ENCODE data around the gene NR3C2. TPM values are rescaled to one million over a fixed set of nuclear protein-coding genes. Genes with fewer than 3 reads are reported as not detected.

The NR3C2 gene
- total RNA-seq, 4 donors from 2014 or later: 13.1 to 24.1 (median 14.6) TPM

DNA sequence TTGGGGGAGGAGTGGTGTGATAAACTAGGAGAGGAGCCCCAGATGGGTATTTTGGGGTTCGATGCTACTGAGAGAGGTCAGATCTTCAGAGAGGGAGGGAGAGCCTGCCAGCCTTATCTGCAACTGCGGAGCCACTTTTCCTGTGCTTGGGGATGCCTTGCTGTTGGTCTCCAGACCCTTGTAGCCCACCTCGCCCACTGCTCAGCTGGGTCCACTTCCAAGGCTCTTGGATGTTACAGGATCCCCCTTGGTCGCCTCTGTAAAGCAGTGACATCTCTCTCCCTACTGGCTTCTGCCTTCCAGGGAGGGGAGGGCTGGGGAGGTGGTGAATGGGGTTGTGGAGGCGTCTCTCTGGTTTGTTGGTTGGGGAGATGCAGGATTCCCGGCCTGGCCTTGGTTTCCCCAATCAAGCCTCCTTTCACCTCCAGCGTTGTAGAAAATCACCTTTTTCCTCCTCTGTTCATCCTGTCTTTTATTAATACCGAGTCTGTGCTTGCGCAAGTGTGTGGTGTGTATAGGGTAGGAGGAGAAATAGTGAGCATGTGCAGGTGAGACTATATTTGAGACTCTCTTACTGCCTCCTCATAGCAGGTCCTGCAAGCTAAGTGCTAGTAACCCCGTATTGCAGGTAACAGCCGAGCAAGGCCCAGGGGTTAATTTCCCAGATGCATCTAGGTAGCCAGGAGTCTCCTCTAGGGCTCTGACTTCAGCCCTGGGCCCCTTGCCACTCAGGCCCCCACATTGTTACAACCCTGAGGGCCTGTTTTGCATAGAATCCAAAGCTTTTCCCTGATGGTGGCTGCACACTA lies 372.9 kb downstream of the NR3C2 start:
- H3K36me3 ChIP-seq: peaks cover 0 to 72% (median 0%) of the 10 kb centered on the region in 3 donors
- 89 to 90% methylated on average over 11 of the region's 11 CpGs for WGBS, 2 donors

GRCh38 chr4:148068065-148068911 lies 373.9 kb downstream of the NR3C2 start:
- WGBS, 2 donors: 74 to 85% methylated on average over 13 of the region's 13 CpGs
- no peak for TF ChIP-seq EP300 (IDR thresholded peaks at IDR 0.05)
- TF ChIP-seq, protein P1, sequence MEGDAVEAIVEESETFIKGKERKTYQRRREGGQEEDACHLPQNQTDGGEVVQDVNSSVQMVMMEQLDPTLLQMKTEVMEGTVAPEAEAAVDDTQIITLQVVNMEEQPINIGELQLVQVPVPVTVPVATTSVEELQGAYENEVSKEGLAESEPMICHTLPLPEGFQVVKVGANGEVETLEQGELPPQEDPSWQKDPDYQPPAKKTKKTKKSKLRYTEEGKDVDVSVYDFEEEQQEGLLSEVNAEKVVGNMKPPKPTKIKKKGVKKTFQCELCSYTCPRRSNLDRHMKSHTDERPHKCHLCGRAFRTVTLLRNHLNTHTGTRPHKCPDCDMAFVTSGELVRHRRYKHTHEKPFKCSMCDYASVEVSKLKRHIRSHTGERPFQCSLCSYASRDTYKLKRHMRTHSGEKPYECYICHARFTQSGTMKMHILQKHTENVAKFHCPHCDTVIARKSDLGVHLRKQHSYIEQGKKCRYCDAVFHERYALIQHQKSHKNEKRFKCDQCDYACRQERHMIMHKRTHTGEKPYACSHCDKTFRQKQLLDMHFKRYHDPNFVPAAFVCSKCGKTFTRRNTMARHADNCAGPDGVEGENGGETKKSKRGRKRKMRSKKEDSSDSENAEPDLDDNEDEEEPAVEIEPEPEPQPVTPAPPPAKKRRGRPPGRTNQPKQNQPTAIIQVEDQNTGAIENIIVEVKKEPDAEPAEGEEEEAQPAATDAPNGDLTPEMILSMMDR (IDR thresholded peaks at IDR 0.05): no peak
- no peak for TF ChIP-seq POLR2A (IDR thresholded peaks at IDR 0.05)
- no peak overlapping the region for H3K4me3 ChIP-seq
- H3K9me3 ChIP-seq: no peaks in the 10 kb centered on the region
- peaks cover 0 to 51% (median 5%) of the 10 kb centered on the region in 4 donors for H3K4me1 ChIP-seq
- H3K36me3 ChIP-seq: peaks cover 0 to 72% (median 0%) of the 10 kb centered on the region in 3 donors
- no peak overlapping the region for H3K27ac ChIP-seq
- H3K27me3 ChIP-seq: no peaks in the 10 kb centered on the region
- no peak for DNase-seq (ENCODE audit: low spot score in 2 of 2)

More for the DNA sequence above, 372.9 kb downstream of the NR3C2 start:
- Histone ChIP-seq H3K4me3 (no peak overlapping the region), H3K4me1 (peaks cover 0 to 48% (median 5%) of the 10 kb centered on the region in 4 donors), H3K27ac (no peak overlapping the region), H3K27me3 (no peaks in the 10 kb centered on the region), H3K9me3 (peaks cover 0 to 7% (median 1%) of the 10 kb centered on the region in 4 donors)
- no peak for DNase-seq (ENCODE audit: low spot score in 2 of 2)
- no peak for TF ChIP-seq POLR2A (IDR thresholded peaks at IDR 0.05)
- TF ChIP-seq EP300 (IDR thresholded peaks at IDR 0.05): no peak
- TF ChIP-seq, protein P1 (IDR thresholded peaks at IDR 0.05): no peak

DNA sequence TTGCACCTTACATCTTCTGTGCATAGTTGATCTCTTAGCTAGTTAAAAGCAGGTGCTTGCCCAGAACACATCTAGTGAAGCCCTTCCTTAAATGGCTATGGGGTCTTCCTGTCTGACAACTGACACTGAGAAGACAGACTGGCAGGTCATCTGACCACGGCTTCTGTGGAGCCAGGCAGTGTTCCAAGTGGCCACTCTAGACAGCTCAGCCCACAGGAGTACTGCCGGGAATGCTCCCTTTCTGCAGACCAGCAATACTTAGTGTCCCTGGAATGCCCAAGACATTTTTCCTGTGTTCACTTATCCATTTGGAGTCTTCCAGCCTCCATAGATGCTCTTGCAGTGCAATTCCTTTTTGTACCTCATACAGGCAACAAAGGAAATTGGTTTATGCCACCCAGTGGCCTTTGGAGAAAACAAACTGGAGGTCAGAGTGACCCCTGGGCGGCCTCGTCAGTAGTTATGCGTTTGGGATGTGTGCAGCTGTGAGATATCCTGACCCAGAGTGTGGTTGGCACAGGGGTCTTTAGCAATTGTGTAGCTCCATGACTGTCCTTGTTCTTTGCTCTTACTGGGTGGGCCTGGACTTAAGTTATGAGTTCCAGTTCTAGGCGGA lies 374.8 kb downstream of the NR3C2 start:
- no peak for DNase-seq (ENCODE audit: low spot score in 2 of 2)
- Histone ChIP-seq H3K4me1 (peaks cover 0 to 51% (median 5%) of the 10 kb centered on the region in 4 donors), H3K36me3 (peaks cover 0 to 69% (median 0%) of the 10 kb centered on the region in 3 donors)

GRCh38 chr4:148065075-148065474 lies 377.1 kb downstream of the NR3C2 start:
- Histone ChIP-seq H3K36me3 (peaks cover 0 to 50% (median 0%) of the 10 kb centered on the region in 3 donors), H3K27ac (no peak overlapping the region), H3K4me1 (peaks cover 0 to 61% (median 5%) of the 10 kb centered on the region in 4 donors), H3K27me3 (no peaks in the 10 kb centered on the region), H3K4me3 (no peak overlapping the region), H3K9me3 (no peaks in the 10 kb centered on the region)
- WGBS, 2 donors: 32 to 33% methylated on average over 5 of the region's 5 CpGs
- TF ChIP-seq, protein P1 (IDR thresholded peaks at IDR 0.05): no peak
- TF ChIP-seq EP300 (IDR thresholded peaks at IDR 0.05) (no peak), POLR2A (IDR thresholded peaks at IDR 0.05) (no peak)
- DNase-seq (ENCODE audit: low spot score in 2 of 2): no peak

More for the DNA sequence above, 374.8 kb downstream of the NR3C2 start:
- H3K27ac ChIP-seq: no peak overlapping the region
- H3K4me3 ChIP-seq: no peak overlapping the region
- H3K27me3 ChIP-seq: no peaks in the 10 kb centered on the region
- no peaks in the 10 kb centered on the region for H3K9me3 ChIP-seq
- WGBS, 2 donors: 61 to 62% methylated on average over 5 to 6 of the region's 6 CpGs
- TF ChIP-seq, protein P1 (IDR thresholded peaks at IDR 0.05): no peak
- TF ChIP-seq POLR2A (IDR thresholded peaks at IDR 0.05) (no peak), EP300 (IDR thresholded peaks at IDR 0.05) (no peak)

Data from tibial nerve (tissue), 4 donors.